ENCODE measurements around the gene SCN9A.

DNA sequence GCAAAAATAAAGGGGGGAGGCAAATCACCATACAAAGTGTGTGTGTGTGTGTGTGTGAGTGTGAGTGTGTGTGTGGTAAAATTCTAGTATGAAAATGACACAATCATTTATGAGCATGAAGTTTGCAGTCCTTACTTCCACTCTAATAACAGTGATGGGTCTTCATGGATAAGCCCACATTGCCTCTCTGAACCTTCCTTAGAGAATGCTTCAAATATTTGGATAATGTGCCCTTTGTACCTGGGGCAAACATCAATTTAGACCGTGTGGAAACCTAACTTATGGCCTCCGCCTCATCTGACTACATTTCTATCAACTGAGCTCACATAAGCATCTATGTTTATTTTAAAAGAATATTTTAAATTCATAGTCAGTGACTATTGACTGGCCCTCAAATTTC lies 3.7 kb downstream of the SCN9A start:
- TF ChIP-seq ZNF324 (CRISPR knock-in tag; IDR thresholded peaks at IDR 0.05) = no peak
- no peak for TF ChIP-seq ARNT (IDR thresholded peaks at IDR 0.05)
- TF ChIP-seq GTF2F1 (IDR thresholded peaks at IDR 0.05; ENCODE audit: low read depth, low read length) = no peak
- TF ChIP-seq, protein P1, sequence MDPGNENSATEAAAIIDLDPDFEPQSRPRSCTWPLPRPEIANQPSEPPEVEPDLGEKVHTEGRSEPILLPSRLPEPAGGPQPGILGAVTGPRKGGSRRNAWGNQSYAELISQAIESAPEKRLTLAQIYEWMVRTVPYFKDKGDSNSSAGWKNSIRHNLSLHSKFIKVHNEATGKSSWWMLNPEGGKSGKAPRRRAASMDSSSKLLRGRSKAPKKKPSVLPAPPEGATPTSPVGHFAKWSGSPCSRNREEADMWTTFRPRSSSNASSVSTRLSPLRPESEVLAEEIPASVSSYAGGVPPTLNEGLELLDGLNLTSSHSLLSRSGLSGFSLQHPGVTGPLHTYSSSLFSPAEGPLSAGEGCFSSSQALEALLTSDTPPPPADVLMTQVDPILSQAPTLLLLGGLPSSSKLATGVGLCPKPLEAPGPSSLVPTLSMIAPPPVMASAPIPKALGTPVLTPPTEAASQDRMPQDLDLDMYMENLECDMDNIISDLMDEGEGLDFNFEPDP (CRISPR knock-in tag; IDR thresholded peaks at IDR 0.05) = no peak
- TF ChIP-seq, protein P2, sequence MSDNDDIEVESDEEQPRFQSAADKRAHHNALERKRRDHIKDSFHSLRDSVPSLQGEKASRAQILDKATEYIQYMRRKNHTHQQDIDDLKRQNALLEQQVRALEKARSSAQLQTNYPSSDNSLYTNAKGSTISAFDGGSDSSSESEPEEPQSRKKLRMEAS (CRISPR knock-in tag; IDR thresholded peaks at IDR 0.05) = no peak
- TF ChIP-seq, protein P3, sequence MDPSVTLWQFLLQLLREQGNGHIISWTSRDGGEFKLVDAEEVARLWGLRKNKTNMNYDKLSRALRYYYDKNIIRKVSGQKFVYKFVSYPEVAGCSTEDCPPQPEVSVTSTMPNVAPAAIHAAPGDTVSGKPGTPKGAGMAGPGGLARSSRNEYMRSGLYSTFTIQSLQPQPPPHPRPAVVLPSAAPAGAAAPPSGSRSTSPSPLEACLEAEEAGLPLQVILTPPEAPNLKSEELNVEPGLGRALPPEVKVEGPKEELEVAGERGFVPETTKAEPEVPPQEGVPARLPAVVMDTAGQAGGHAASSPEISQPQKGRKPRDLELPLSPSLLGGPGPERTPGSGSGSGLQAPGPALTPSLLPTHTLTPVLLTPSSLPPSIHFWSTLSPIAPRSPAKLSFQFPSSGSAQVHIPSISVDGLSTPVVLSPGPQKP (CRISPR knock-in tag; IDR thresholded peaks at IDR 0.05) = no peak
- TF ChIP-seq NRF1 (conservative IDR thresholded peaks at IDR 0.05 in 1 of 2, IDR thresholded peaks at IDR 0.05 in 1 of 2) = no peak
- TF ChIP-seq ELF2 (CRISPR knock-in tag; IDR thresholded peaks at IDR 0.05) = no peak
